LNCAP (cell line): ENCODE measurements around the gene SIRT4.

ENCODE experiments used
- CTCF ChIP-seq: fragments of 450-650 bp; IDR thresholded peaks from 2 replicates; pipeline ENCODE4 v1.5.1; 2017; ENCODE audit warnings: mild to moderate bottlenecking

SIRT4 gene, protein sequence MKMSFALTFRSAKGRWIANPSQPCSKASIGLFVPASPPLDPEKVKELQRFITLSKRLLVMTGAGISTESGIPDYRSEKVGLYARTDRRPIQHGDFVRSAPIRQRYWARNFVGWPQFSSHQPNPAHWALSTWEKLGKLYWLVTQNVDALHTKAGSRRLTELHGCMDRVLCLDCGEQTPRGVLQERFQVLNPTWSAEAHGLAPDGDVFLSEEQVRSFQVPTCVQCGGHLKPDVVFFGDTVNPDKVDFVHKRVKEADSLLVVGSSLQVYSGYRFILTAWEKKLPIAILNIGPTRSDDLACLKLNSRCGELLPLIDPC

DNA sequence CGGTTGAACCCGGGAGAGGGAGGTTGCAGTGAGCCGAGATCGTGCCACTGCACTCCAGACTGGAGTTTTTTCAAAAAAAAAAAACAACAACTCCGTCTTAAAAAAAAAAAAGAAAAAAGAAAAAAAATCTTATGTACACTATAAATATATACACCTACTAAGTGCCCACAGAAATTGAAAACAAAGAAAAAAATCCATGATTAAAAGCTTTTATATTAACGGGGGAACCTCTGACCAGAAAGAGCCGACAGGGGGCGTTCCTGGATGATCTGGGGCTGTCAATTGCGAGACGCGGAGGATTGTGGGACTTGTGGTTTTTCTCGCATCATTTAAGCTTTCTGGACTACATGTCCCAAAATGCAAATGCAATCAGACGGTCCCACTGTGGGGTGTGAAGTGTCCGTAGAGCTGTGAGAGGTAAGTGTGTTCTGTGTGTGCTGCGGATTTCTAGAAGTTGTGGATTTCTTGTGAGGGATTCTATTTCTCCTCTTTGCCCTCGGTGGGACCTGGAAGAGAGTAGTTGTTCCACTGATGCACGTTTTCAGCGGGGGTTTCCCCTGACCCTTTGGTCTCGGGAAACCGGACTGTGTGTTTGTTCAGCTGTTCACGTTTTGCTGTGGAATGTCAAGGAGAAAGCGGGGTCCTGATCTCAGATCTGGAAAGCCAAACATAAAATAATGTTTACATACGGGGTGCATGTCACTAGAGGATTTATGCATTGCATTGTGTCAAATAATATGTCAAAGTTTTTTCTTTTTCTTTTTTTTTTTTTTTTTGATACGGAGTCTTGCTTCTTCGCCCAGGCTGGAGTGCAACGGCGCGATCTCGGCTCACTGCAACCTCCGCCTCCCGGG lies at the start of gene SIRT4:
TSS of gene SIRT4 (plus strand) at position 360 of the 854 bp plus-strand sequence. CDS start 1,241 bp downstream, outside the sequence.
- peak; percentile 90 for TF ChIP-seq CTCF

DNA sequence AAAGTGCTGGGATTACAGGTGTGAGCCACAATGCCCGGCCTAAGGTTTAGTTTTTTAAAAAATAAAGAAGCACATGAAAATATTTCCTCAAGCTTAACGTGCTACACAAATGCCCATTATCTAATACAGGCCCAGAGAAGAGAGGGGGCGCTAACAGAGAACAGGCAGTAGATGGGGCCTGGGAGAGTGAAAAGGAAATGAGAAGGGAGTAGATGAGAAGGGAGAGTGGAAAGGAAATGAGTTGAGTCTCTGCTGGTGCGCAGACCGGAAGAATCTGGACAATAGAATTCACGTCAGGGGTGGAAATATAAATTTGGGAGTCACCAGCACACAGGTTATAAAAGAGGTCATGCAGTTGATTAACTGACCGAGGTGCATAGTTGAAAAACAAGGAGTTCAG lies 47.3 kb upstream of the SIRT4 start:
- no peak for TF ChIP-seq CTCF

- no peak for TF ChIP-seq CTCF
Observed at GRCh38 chr12:120257041-120257821, 44.9 kb upstream of the SIRT4 start.

- TF ChIP-seq CTCF, result no peak
Observed at GRCh38 chr12:120258323-120258896, 43.7 kb upstream of the SIRT4 start.

DNA sequence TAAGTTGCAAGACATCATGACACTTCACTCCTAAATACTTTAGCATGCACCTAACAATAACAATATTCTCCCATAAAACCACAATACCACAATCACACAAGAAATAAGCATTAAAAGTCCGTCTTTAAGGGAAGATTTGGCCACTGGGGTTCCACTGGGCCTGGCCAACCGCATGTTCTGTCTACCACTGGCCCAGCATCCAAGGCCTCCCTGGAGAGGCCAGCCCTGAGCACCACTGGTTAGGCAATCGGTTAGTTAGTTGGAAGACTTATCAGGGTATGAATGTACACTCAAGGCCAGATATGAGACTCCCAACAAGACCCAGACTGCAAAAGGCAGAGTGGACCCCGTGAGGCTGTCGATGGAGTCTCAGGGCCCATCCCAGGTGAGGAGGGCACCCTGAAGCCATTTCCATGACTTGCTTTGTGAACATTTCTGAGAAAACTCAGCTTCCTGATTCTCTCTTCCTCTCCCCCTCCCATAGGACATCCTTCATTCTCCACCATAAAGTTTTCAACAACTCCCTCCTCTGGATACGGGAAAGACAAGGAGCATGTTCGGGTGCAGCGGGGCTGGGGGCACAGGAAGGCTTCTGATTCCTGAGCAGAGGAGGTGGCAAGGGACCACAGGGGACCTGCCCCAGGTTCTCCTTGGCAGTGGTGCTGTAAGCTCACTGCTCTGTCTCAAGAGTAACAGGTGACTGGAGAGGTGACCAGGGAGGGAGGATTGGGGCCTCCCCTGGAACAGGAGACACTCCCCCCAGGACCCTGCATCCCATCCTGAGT lies 42.5 kb upstream of the SIRT4 start:
- TF ChIP-seq CTCF, result no peak

- TF ChIP-seq CTCF, result no peak
Observed at GRCh38 chr12:120260607-120261006, 41.5 kb upstream of the SIRT4 start.
